Neuronal stem cell (in vitro differentiated cells): ENCODE results near the gene TPX2.

Source experiments
- DNase-seq: peaks from one replicate; pipeline ENCODE4 v3.0.0-alpha.2; 2013; ENCODE audit warnings: low spot score
- H2AFZ ChIP-seq: one replicate; pipeline ENCODE4 v1.6.1; 2013; ENCODE audit warnings: mild to moderate bottlenecking, low read length, inconsistent platforms
- H2AK5ac ChIP-seq: 2 replicates; pipeline ENCODE4 v1.6.1; 2013; ENCODE audit warnings: low read depth, mild to moderate bottlenecking, inconsistent platforms, low read length, moderate library complexity, mixed read lengths
- H2BK120ac ChIP-seq: 2 replicates; pipeline ENCODE4 v1.6.1; 2013; ENCODE audit warnings: low read depth, mild to moderate bottlenecking, inconsistent platforms, low read length, moderate library complexity, mixed read lengths
- H2BK12ac ChIP-seq: one replicate; pipeline ENCODE4 v1.6.1; 2013; ENCODE audit warnings: low read length, inconsistent platforms
- H2BK15ac ChIP-seq: 2 replicates; pipeline ENCODE4 v1.6.1; 2013; ENCODE audit warnings: mild to moderate bottlenecking, low read length, inconsistent platforms, mixed read lengths
- H2BK5ac ChIP-seq: one replicate; pipeline ENCODE4 v1.6.1; 2013; ENCODE audit warnings: inconsistent platforms, mild to moderate bottlenecking, low read length, moderate library complexity
- H3K14ac ChIP-seq: one replicate; pipeline ENCODE4 v1.6.1; 2013; ENCODE audit warnings: low read length, inconsistent platforms
- H3K18ac ChIP-seq: 2 replicates; pipeline ENCODE4 v1.6.1; 2013; ENCODE audit warnings: low read length, inconsistent platforms
- H3K23ac ChIP-seq: 2 replicates; pipeline ENCODE4 v1.6.1; 2013; ENCODE audit warnings: low read depth, mild to moderate bottlenecking, mixed read lengths, low read length, inconsistent platforms; ENCODE audit not compliant: poor library complexity
- H3K27ac ChIP-seq: replicated peaks from 3 replicates; pipeline ENCODE4 v1.5.1; 2013; ENCODE audit warnings: low read length, inconsistent platforms
- H3K27me3 ChIP-seq, 3 experiments: 2 replicates each; pipeline ENCODE4 v1.6.1; 2013; ENCODE audit warnings: low read length in 3 of 3, mild to moderate bottlenecking in 2 of 3, inconsistent platforms in 1 of 3, low read depth in 1 of 3, mixed read lengths in 1 of 3, moderate library complexity in 1 of 3; ENCODE audit not compliant: control insufficient read depth in 3 of 3, insufficient read depth in 3 of 3
- H3K36me3 ChIP-seq, 2 donors: replicated peaks in 1 of 2; 2 replicates each; pipeline ENCODE4 v1.6.1; 2013; ENCODE audit warnings: low read length in 2 of 2; ENCODE audit not compliant: control insufficient read depth in 2 of 2, insufficient read depth in 2 of 2
- H3K4ac ChIP-seq: 2 replicates; pipeline ENCODE4 v1.6.1; 2013; ENCODE audit warnings: inconsistent platforms, mild to moderate bottlenecking, low read length, moderate library complexity
- H3K4me1 ChIP-seq, 2 donors: 1 replicate in 1 of 2; 2 replicates in 1 of 2; pipeline ENCODE4 v1.6.1; 2013; ENCODE audit warnings: low read length in 2 of 2, low read depth in 1 of 2; ENCODE audit not compliant: control insufficient read depth in 2 of 2, insufficient read depth in 1 of 2
- H3K4me2 ChIP-seq: one replicate; pipeline ENCODE4 v1.6.1; 2013; ENCODE audit warnings: mild to moderate bottlenecking, low read length, inconsistent platforms; ENCODE audit not compliant: insufficient read depth, poor library complexity, severe bottlenecking
- H3K4me3 ChIP-seq, 2 donors: 2 replicates each; pipeline ENCODE4 v1.5.1; 2013; ENCODE audit warnings: low read length in 2 of 2, mild to moderate bottlenecking in 2 of 2, inconsistent platforms in 1 of 2, moderate library complexity in 1 of 2
- H3K79me1 ChIP-seq: one replicate; pipeline ENCODE4 v1.6.1; 2013; ENCODE audit warnings: low read depth, mild to moderate bottlenecking, inconsistent platforms, low read length, moderate library complexity
- H3K9ac ChIP-seq: one replicate; pipeline ENCODE4 v1.6.1; 2013; ENCODE audit warnings: mild to moderate bottlenecking, low read depth, low read length, inconsistent platforms; ENCODE audit not compliant: poor library complexity
- H3K9me3 ChIP-seq, 2 donors: replicated peaks in 1 of 2; 2 replicates each; pipeline versions ENCODE3 to v1.6.1; 2013; ENCODE audit warnings: low read length in 2 of 2, mild to moderate bottlenecking in 2 of 2, inconsistent platforms in 1 of 2, low read depth in 1 of 2, mixed read lengths in 1 of 2, moderate library complexity in 1 of 2; ENCODE audit not compliant: control insufficient read depth in 2 of 2, insufficient read depth in 1 of 2
- H4K8ac ChIP-seq: one replicate; pipeline ENCODE4 v1.6.1; 2013; ENCODE audit warnings: low read depth, mild to moderate bottlenecking, inconsistent platforms, low read length, moderate library complexity
- H4K91ac ChIP-seq: one replicate; pipeline ENCODE4 v1.6.1; 2013; ENCODE audit warnings: low read length, low read depth, mild to moderate bottlenecking, inconsistent platforms; ENCODE audit not compliant: poor library complexity
- WGBS, 2 donors: extraction: QIAGEN DNeasy Blood & Tissue Kit; methylation state at CpG; one replicate each; pipeline ENCODE4 v1.1.7; 2013; ENCODE audit warnings: missing lambda C conversion rate in 2 of 2, mixed read lengths in 1 of 2; ENCODE audit not compliant: insufficient read length in 2 of 2, insufficient replicate concordance in 1 of 2; ENCODE audit errors: extremely low coverage in 2 of 2; 5-methylcytosine and 5-hydroxymethylcytosine counted together

TPX2 gene

GRCh38 chr20:31822421-31823330 is 83.6 kb downstream of the TPX2 start:
- H3K14ac ChIP-seq: no peak overlapping the region
- no peak overlapping the region for H2BK120ac ChIP-seq
- no peak overlapping the region for H2BK15ac ChIP-seq
- no peak overlapping the region for H4K8ac ChIP-seq
- no peak overlapping the region for H3K4me3 ChIP-seq
- no peaks in the 10 kb centered on the region for H3K79me1 ChIP-seq
- no peaks in the 10 kb centered on the region for H3K27me3 ChIP-seq
- no peak overlapping the region for H2BK12ac ChIP-seq
- peak overlapping the region; percentile 22 for H3K9ac ChIP-seq
- H2AK5ac ChIP-seq: peak overlapping the region; percentile 61
- no peak overlapping the region for H3K18ac ChIP-seq
- no peak overlapping the region for H4K91ac ChIP-seq
- H2AFZ ChIP-seq: peak overlapping the region; percentile 85
- DNase-seq: peak; percentile 84
- peak overlapping the region; percentile 21 for H3K4me2 ChIP-seq
- no peak overlapping the region for H3K4ac ChIP-seq
- no peaks in the 10 kb centered on the region for H3K36me3 ChIP-seq
- WGBS, 2 donors: no CpG with 5 or more reads among the region's 29 CpGs
- no peaks in the 10 kb centered on the region for H3K9me3 ChIP-seq
- peaks cover 7 to 13% of the 10 kb centered on the region in 2 donors for H3K4me1 ChIP-seq
- H2BK5ac ChIP-seq: no peak overlapping the region
- H3K23ac ChIP-seq: no peak overlapping the region
- H3K27ac ChIP-seq: no peak overlapping the region

- WGBS, 2 donors: no CpG with 5 or more reads among the region's 14 CpGs
- H2BK120ac ChIP-seq: no peak overlapping the region
- no peak overlapping the region for H3K9ac ChIP-seq
- no peaks in the 10 kb centered on the region for H3K27me3 ChIP-seq
- H4K91ac ChIP-seq: no peak overlapping the region
- no peak overlapping the region for H2BK5ac ChIP-seq
- H3K23ac ChIP-seq: no peak overlapping the region
- H3K4me3 ChIP-seq: no peak overlapping the region
- H2BK12ac ChIP-seq: no peak overlapping the region
- peak overlapping the region; percentile 85 for H2AFZ ChIP-seq
- peaks cover 7 to 13% of the 10 kb centered on the region in 2 donors for H3K4me1 ChIP-seq
- no peak overlapping the region for H4K8ac ChIP-seq
- H3K27ac ChIP-seq: no peak overlapping the region
- H3K14ac ChIP-seq: no peak overlapping the region
- H2BK15ac ChIP-seq: peak overlapping the region; percentile 7
- no peak for DNase-seq
- peak overlapping the region; percentile 10 for H2AK5ac ChIP-seq
- H3K4ac ChIP-seq: no peak overlapping the region
- H3K79me1 ChIP-seq: no peaks in the 10 kb centered on the region
- H3K9me3 ChIP-seq: no peaks in the 10 kb centered on the region
- no peak overlapping the region for H3K4me2 ChIP-seq
- H3K36me3 ChIP-seq: no peaks in the 10 kb centered on the region
- no peak overlapping the region for H3K18ac ChIP-seq
Measured at GRCh38 chr20:31823360-31824124, 84.5 kb downstream of the TPX2 start.

GRCh38 chr20:31824125-31824485 is 85.0 kb downstream of the TPX2 start:
- no peak overlapping the region for H3K14ac ChIP-seq
- no peak overlapping the region for H3K4me2 ChIP-seq
- H4K91ac ChIP-seq: no peak overlapping the region
- H3K18ac ChIP-seq: no peak overlapping the region
- H2BK5ac ChIP-seq: no peak overlapping the region
- peak overlapping the region; percentile 60 for H2BK15ac ChIP-seq
- H2BK12ac ChIP-seq: no peak overlapping the region
- peak overlapping the region; percentile 85 for H2AFZ ChIP-seq
- no peaks in the 10 kb centered on the region for H3K79me1 ChIP-seq
- peaks cover 7 to 13% of the 10 kb centered on the region in 2 donors for H3K4me1 ChIP-seq
- no peak overlapping the region for H3K23ac ChIP-seq
- peak overlapping the region; percentile 20 for H2AK5ac ChIP-seq
- H3K4me3 ChIP-seq: no peak overlapping the region
- no peak overlapping the region for H3K27ac ChIP-seq
- H3K27me3 ChIP-seq: no peaks in the 10 kb centered on the region
- H2BK120ac ChIP-seq: no peak overlapping the region
- no peak for DNase-seq
- no peaks in the 10 kb centered on the region for H3K9me3 ChIP-seq
- H3K9ac ChIP-seq: no peak overlapping the region
- no peaks in the 10 kb centered on the region for H3K36me3 ChIP-seq
- no CpG with 5 or more reads among the region's 4 CpGs for WGBS, 2 donors
- H3K4ac ChIP-seq: no peak overlapping the region
- no peak overlapping the region for H4K8ac ChIP-seq
